CD4-positive, alpha-beta T cell treated with Interleukin-15 for 4 hours (primary cell): ENCODE results near the gene NAP1L1.

Experiments
- DNase-seq: peaks from one replicate; pipeline ENCODE4 v3.0.0-alpha.2; 2020; ENCODE audit warnings: low spot score

Gene NAP1L1

GRCh38 chr12:76040461-76040860 is 44.0 kb downstream of the NAP1L1 start:
- DNase-seq = no peak

DNA sequence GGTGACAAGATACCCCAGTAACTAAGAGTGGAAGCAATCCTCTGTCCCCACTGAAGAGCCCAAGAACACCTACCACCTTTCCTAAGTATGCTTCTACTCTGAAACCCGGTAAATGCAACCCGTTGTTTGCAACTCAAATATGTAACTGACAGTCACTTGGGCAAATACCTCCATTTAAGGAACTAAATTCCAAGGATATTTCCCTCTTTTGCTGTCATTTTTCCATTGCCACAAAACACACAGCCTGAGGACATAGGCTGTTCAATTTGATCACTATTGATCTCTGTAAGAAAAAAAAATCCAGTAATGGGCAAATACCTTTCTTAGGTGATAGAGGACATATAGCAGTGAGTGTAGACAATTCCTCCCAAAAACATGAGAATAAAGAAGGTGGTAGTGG is 46.3 kb downstream of the NAP1L1 start:
- no peak for DNase-seq

DNA sequence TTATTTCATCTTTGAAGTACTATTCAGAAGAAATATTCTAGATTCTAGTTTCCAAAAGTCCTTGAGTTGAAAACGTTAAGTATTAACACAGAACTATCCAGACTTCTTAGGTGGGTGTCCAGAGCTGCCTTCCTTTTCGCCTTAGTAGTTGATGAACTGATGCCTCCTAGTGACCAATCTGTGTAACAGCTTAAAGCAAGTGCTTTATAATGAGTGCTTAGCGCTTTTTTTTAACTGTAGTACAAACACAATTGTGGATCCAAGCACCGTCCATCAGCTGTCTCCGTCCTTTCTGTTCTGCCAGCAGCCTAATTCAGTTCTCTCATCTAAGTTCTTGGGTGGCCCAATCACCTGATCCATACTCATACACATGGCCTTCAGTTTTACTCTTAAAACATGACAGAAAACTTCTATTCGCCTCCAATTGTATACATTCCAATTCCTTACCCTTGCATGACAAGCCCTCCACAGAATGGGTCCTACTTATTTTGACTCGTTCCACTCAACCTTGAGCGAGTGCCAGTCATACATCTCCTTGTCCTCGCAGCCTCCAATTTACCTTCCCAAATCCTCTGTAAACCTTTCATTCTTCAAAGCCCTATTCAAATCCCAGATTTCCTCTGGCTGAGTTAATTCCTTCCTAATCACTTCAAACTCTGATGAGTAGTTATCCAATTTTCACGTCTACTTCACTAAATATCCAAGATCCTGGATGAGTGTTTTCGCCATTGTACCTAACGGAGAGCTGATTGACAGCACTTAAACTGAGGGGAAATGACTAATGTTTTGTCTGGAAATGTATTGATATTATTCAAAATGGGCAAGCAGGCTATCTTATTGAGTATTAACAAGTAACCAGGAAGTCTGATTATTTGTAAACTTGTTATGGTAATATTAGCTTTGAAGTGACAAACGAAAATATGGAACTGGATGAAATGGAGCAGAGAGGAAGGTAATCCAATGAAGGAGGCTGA is 47.1 kb downstream of the NAP1L1 start:
- DNase-seq = peak; percentile 73

GRCh38 chr12:76035045-76035444 is 49.4 kb downstream of the NAP1L1 start:
- peak; percentile 23 for DNase-seq

- no peak for DNase-seq
Measured at GRCh38 chr12:76033081-76034011, 51.1 kb downstream of the NAP1L1 start.

DNA sequence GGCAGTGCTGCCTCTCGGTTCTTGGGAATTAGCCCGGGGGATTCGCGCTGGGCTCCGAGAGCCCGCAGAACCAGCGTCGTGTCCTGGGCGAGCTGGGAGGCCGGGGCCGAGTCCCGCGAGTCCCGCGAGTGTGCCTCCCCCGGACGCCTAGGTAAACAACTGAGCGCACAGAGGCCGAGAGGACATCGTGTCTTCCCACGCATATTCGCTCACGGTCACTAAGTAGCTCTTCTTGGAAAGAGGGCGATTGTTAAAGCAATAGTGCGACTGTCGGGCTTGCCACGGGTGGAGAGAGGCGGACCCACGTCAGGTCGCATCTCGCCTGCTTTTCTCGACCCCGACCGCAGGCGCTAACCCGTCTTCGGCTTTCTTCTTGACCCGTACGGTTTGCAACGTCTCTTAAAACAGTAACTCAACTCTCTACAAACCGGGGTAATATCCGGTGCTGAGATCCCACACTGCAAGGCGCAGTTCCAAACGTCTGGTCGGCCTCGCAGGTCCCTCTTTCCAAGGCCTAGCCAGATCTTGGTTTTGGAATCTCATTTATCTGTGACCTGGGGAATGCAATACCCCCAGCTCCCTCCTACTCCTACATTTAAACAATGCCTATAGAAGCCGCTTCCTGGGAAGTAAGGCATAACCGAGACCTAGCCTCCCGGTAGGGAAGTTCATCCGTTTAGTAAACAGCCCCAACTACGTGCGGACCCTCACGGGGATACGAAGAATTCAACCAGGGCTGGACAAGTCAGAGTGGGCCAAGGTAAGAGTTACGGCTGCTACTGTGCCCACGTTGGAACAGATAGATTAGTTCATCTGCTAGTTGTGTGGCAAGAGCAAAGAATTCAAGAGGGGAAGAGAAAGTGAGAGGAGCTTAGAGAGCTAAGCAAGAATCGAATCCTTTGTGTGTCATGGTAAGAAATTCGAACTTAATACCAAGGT is 52.2 kb downstream of the NAP1L1 start:
- DNase-seq = peak; percentile 39

GRCh38 chr12:76031414-76032042 is 53.0 kb downstream of the NAP1L1 start, which contains the start of gene PHLDA1:
TSS of gene PHLDA1 (minus strand) at chr12:76031776.
- DNase-seq = peak; percentile 95

DNA sequence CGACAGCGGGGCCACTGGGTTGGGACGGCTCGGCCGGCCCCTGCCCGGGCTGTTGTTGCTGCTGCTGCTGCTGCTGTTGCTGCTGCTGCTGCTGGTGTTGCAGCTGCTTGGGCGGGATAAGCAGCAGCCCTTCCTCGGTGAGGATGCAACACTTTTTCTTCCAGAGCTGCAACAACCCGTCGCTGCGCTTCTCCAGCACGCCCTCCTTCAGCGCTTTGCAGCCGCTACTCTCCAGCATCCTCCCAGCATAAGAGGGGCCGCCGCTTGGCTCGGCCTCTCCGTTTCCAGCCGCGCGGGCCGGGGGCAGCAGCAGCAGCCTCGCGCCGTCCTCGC is 53.4 kb downstream of the NAP1L1 start:
- DNase-seq = no peak

DNA sequence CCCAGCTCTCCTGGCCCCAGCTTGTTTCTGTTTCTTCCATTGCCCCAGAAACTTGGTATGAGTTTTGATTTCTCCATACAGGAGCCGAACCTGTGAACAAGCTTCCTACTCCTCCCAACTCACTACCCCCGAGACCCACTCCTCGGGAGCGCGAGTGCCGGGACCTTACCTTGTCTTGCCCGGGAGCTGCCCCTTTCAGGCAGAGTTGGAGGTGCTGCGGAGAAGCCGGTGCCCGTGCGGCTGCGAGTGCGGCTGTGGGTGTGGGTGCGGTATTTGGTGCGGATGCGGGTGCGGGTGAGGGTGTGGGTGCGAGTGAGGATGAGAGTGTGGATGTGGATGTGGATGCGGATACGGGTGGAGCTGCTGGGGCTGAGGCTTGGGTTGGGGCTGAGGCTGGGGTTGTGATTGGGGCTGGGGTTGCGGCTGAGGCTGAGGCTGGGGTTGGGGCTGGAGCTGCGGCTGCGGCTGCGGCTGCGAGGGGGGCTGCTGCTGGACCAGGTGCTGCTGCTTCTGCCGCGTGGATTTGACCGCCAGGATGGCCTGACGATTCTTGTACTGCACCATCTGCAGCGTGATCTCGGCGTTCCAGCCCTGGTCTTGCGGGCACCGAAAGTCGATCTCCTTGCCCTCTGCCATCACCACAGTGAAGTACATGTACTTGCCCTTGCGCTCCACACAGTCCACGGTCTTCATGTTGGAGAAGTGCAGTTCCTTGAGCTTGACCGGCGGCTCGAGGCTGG is 54.0 kb downstream of the NAP1L1 start:
- peak; percentile 54 for DNase-seq

DNA sequence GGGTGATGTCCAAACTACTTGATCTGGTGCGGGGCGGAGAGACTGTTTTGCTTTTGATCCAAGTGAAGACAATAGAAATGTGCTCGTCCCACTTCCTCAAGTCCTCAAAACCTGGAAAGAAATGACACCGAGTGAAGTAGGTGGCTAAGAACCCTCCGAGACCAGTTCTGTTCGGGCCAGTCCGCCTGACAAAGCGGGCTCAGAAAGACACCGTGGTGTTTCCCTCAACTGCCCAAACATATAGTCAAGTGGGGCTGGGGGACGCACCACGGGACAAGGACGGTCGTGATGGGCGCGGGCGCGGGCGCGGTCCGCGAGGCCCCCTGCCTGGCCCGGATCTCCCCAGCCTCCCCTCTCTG is 54.5 kb downstream of the NAP1L1 start:
- no peak for DNase-seq

DNA sequence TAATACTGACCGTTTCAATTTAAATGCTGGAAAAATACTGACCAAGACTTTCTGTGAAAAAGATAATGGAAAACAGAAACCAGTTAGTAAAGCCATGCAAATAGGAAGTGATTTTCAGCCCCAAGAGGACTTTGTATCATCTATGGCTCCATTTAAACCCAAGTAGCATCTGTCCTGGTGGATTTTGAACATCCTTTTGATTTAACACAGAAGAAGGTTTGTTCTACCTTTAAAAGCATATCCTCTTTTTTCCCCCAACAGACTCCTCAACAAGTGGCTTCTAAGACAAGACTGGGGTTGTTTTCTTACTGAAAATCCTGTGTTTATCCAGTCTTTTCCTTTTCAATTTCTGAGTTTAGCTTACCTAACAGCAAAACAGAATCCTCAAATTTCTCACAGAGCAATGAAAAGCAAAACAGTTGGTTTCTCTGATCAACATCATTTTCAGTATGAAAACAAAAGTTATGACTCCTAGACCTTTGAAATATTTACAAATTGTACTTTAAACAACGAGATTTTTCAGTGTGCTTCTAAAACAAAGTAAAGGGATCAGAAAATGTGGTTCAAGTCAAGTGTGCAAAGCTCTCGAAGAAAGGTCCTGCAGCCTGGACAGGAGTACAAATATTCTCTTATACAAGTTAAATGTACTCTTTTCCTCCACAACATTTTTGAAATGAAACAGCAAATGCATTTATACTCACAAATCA is 55.8 kb downstream of the NAP1L1 start:
- DNase-seq = no peak

DNA sequence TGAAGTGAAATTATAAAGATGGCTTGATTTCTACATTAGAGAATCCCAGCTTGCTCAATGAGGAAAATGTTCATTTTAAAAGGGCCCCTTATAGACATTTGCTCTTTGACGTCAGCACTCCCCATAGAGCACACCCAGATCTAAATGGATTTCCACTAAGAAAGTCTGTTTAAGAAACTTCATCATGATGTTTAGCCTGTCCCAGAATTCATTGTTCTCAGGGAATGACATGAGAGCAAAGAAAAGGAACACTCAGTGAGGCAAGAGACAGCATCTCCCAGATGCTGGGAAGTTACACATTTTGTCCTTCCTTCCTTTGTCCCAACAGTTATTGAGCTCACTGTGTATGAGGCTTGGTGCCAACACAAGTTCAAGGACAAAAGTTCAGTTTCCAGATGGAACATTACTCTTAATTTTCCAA is 57.8 kb downstream of the NAP1L1 start:
- DNase-seq = no peak

- no peak for DNase-seq
Measured at GRCh38 chr12:76025601-76026575, 58.6 kb downstream of the NAP1L1 start.

GRCh38 chr12:76024942-76025600 is 59.4 kb downstream of the NAP1L1 start:
- peak; percentile 22 for DNase-seq

DNA sequence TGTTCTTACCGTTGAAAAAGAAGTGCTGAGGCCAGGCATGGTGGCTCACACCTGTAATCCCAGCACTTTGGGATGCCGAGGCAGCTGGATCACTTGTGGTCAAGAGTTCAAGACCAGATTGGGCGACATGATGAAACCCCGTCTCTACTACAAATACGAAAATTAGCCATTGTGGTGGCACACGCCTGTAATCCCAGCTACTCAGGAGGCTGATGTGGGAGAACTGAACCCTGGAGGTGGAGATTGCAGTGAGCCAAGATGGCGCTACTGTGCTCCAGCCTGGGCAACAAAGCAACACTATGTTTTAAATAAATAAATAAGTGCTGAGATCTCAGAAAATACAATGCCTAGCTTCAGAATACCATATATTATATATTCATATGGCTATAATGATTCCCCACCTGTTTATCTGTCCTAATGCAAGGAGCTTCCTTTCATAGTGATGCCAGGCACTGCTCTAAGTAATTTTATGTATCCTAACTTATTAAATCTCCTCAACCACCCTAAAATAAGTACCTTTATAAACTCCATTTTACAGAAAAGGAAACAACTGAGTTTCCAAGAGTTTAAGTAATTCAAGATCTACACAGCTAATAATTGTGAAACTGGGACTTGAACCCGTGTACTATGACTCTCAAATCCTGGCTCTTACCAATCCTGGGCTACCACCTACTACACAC is 60.2 kb downstream of the NAP1L1 start:
- no peak for DNase-seq

GRCh38 chr12:76023069-76023690 is 61.3 kb downstream of the NAP1L1 start:
- DNase-seq = no peak

- no peak for DNase-seq
Measured at GRCh38 chr12:76022506-76022905, 62.0 kb downstream of the NAP1L1 start.
